Suprapubic skin (tissue), 4 donors: ENCODE measurements around the gene COG3. TPM values are rescaled to one million over a fixed set of nuclear protein-coding genes. Genes with fewer than 3 reads are reported as not detected.

Experiments
- DNase-seq, 2 donors: peaks; one replicate each; pipeline ENCODE4 v3.0.0-alpha.2; 2019; ENCODE audit warnings: low spot score in 2 of 2
- H3K27ac ChIP-seq: fragments of 200-600 bp; sonication (generic); one replicate; pipeline ENCODE4 v1.5.1; 2019
- H3K27me3 ChIP-seq: fragments of 200-600 bp; sonication (generic); one replicate; pipeline ENCODE4 v1.5.1; 2019
- H3K36me3 ChIP-seq: fragments of 200-600 bp; sonication (generic); one replicate; pipeline ENCODE4 v1.5.1; 2019
- H3K4me1 ChIP-seq: fragments of 200-600 bp; sonication (generic); one replicate; pipeline ENCODE4 v1.5.1; 2019
- H3K4me3 ChIP-seq: fragments of 200-600 bp; sonication (generic); one replicate; pipeline ENCODE4 v1.5.1; 2019; ENCODE audit warnings: mild to moderate bottlenecking
- H3K9me3 ChIP-seq: fragments of 200-600 bp; sonication (generic); one replicate; pipeline ENCODE4 v1.5.1; 2019
- EP300 ChIP-seq: sonication (generic); formaldehyde crosslinking; IDR thresholded peaks from one replicate; pipeline ENCODE4 v1.6.1; 2017; ENCODE audit warnings: antibody characterized with exemption
- POLR2A ChIP-seq, 2 donors: fragments of 450-650 bp; IDR thresholded peaks; one replicate each; pipeline ENCODE4 v1.6.1; 2017; ENCODE audit warnings: antibody characterized with exemption in 2 of 2, mild to moderate bottlenecking in 2 of 2, moderate library complexity in 2 of 2
- POLR2AphosphoS5 ChIP-seq, 3 donors: sonication (generic); formaldehyde crosslinking; IDR thresholded peaks; one replicate each; pipeline ENCODE4 v1.6.1; 2017; ENCODE audit warnings: antibody characterized with exemption in 3 of 3
- WGBS: methylation state at CpG from one replicate; pipeline ENCODE4 v1.1.5; 2018; 5-methylcytosine and 5-hydroxymethylcytosine counted together
- total RNA-seq, 4 donors: library from RNA; depleted of rRNA; stranded (reverse); fragments of >200 nt; gene quantifications; one replicate each; pipeline ENCODE4 v1.1.0, GENCODE V29; 2016
- TF ChIP-seq, protein P1 (sequence below), 2 donors: fragments of 200-600 bp in 1 of 2; fragments of 450-650 bp in 1 of 2; sonication (generic) in 1 of 2; IDR thresholded peaks; one replicate each; pipeline ENCODE4 v1.5.1; 2016 to 2019; ENCODE audit warnings: antibody characterized with exemption in 2 of 2, mild to moderate bottlenecking in 1 of 2, moderate library complexity in 1 of 2

COG3 gene
- total RNA-seq, 4 donors from 2014 or later, result 23.8 to 70.5 (median 31.7) TPM

DNA sequence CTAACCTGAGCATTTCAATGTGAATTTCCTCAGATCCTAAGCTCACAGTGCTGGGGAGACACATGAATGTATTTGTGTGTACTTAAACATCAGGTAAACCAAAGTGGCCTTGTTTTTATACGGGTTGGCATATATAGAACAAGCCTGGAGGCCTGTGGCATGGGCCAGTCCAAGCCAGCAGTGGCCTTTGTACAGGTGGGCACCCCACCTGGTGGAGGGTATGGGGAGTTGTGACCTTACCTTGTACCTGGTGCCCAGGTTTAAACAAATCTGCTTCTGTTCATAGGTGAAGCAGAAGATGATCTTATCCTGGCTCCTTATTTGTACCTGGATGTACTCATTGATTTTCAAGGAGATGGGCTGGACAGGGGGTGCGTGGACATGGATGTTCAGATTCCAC is 79.8 kb downstream of the COG3 start:
- no peak for DNase-seq
- no peak for TF ChIP-seq EP300
- TF ChIP-seq, protein P1, sequence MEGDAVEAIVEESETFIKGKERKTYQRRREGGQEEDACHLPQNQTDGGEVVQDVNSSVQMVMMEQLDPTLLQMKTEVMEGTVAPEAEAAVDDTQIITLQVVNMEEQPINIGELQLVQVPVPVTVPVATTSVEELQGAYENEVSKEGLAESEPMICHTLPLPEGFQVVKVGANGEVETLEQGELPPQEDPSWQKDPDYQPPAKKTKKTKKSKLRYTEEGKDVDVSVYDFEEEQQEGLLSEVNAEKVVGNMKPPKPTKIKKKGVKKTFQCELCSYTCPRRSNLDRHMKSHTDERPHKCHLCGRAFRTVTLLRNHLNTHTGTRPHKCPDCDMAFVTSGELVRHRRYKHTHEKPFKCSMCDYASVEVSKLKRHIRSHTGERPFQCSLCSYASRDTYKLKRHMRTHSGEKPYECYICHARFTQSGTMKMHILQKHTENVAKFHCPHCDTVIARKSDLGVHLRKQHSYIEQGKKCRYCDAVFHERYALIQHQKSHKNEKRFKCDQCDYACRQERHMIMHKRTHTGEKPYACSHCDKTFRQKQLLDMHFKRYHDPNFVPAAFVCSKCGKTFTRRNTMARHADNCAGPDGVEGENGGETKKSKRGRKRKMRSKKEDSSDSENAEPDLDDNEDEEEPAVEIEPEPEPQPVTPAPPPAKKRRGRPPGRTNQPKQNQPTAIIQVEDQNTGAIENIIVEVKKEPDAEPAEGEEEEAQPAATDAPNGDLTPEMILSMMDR (IDR thresholded peaks at IDR 0.05), result no peak
- TF ChIP-seq POLR2AphosphoS5 (IDR thresholded peaks at IDR 0.05), result no peak
- no peak for TF ChIP-seq POLR2A (IDR thresholded peaks at IDR 0.05)
- no peaks in the 10 kb centered on the region for H3K9me3 ChIP-seq
- H3K27me3 ChIP-seq, result peaks cover 8% of the 10 kb centered on the region
- H3K4me3 ChIP-seq, result no peak overlapping the region
- 94% methylated on average over 2 of the region's 2 CpGs for WGBS
- no peaks in the 10 kb centered on the region for H3K4me1 ChIP-seq
- no peaks in the 10 kb centered on the region for H3K36me3 ChIP-seq
- H3K27ac ChIP-seq, result no peak overlapping the region

- Histone ChIP-seq H3K36me3 (no peaks in the 10 kb centered on the region), H3K27ac (no peak overlapping the region), H3K9me3 (no peaks in the 10 kb centered on the region), H3K27me3 (peaks cover 8% of the 10 kb centered on the region), H3K4me1 (no peaks in the 10 kb centered on the region), H3K4me3 (no peak overlapping the region)
- no peak for DNase-seq
- WGBS, result 68% methylated on average over 6 of the region's 6 CpGs
- TF ChIP-seq POLR2A (IDR thresholded peaks at IDR 0.05) (no peak), EP300 (no peak), POLR2AphosphoS5 (IDR thresholded peaks at IDR 0.05) (no peak)
- TF ChIP-seq, protein P1 (IDR thresholded peaks at IDR 0.05), result no peak
Observed at GRCh38 chr13:45545686-45546409, 81.1 kb downstream of the COG3 start.

- no peak for DNase-seq
- H3K36me3 ChIP-seq, result no peaks in the 10 kb centered on the region
- TF ChIP-seq POLR2A (IDR thresholded peaks at IDR 0.05) (no peak), POLR2AphosphoS5 (IDR thresholded peaks at IDR 0.05) (no peak), EP300 (no peak)
- TF ChIP-seq, protein P1 (IDR thresholded peaks at IDR 0.05), result no peak
- 70% methylated on average over 8 of the region's 8 CpGs for WGBS
- H3K4me3 ChIP-seq, result no peak overlapping the region
- H3K27me3 ChIP-seq, result peaks cover 8% of the 10 kb centered on the region
- H3K9me3 ChIP-seq, result no peaks in the 10 kb centered on the region
- H3K4me1 ChIP-seq, result no peaks in the 10 kb centered on the region
- H3K27ac ChIP-seq, result no peak overlapping the region
Observed at GRCh38 chr13:45546410-45546765, 81.6 kb downstream of the COG3 start.

DNA sequence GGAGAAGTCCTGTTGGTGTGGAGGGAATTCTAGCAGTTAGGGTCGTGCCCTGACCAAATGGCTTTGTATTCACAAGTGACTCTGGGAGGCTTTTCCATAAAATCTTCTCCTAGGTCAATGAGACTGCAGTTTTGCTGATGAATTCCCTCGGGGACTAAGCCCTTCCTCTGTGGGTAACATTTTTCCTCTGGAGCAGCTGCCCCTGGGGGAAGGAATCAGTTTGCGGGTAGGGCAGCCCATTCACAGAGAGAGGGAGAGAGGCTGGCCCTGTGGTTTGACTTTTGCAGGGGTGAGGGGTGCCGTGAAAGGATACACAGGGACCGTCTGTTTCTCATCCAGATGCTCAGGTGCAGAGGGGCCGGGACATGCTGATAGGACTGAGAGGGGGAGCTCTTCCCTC is 83.5 kb downstream of the COG3 start:
- no peak overlapping the region for H3K4me3 ChIP-seq
- no peak for TF ChIP-seq POLR2AphosphoS5 (IDR thresholded peaks at IDR 0.05)
- TF ChIP-seq EP300, result no peak
- TF ChIP-seq POLR2A (IDR thresholded peaks at IDR 0.05), result no peak
- TF ChIP-seq, protein P1 (IDR thresholded peaks at IDR 0.05), result no peak
- H3K36me3 ChIP-seq, result no peaks in the 10 kb centered on the region
- no peaks in the 10 kb centered on the region for H3K4me1 ChIP-seq
- peaks cover 8% of the 10 kb centered on the region for H3K27me3 ChIP-seq
- no peaks in the 10 kb centered on the region for H3K9me3 ChIP-seq
- 68% methylated on average over 6 of the region's 6 CpGs for WGBS
- no peak overlapping the region for H3K27ac ChIP-seq
- DNase-seq, result no peak

- Histone ChIP-seq H3K27ac (no peak overlapping the region), H3K27me3 (no peaks in the 10 kb centered on the region), H3K4me3 (no peak overlapping the region), H3K36me3 (no peaks in the 10 kb centered on the region), H3K4me1 (no peaks in the 10 kb centered on the region), H3K9me3 (no peaks in the 10 kb centered on the region)
- TF ChIP-seq, protein P1 (IDR thresholded peaks at IDR 0.05), result no peak
- TF ChIP-seq EP300, result no peak
- no peak for TF ChIP-seq POLR2A (IDR thresholded peaks at IDR 0.05)
- TF ChIP-seq POLR2AphosphoS5 (IDR thresholded peaks at IDR 0.05), result no peak
- DNase-seq, result no peak
- WGBS, result 96% methylated on average over 3 of the region's 4 CpGs
Observed at GRCh38 chr13:45554604-45555109, 89.9 kb downstream of the COG3 start.
